Measurements from ENCODE around the gene VAV2.

The VAV2 gene

GRCh38 chr9:133987946-133988665, 4.0 kb downstream of the VAV2 start:
- H3K4me3 ChIP-seq (ENCODE audit: low read depth, low read length), result no peak overlapping the region
- no peak for TF ChIP-seq CTCF (IDR thresholded peaks at IDR 0.05; ENCODE audit: low read depth, low read length)

GRCh38 chr9:133987446-133987788, 4.7 kb downstream of the VAV2 start:
- H3K4me3 ChIP-seq (ENCODE audit: low read depth, low read length), result no peak overlapping the region
- no peak for TF ChIP-seq CTCF (IDR thresholded peaks at IDR 0.05; ENCODE audit: low read depth, low read length)

GRCh38 chr9:133986774-133987445, 5.2 kb downstream of the VAV2 start:
- no peak overlapping the region for H3K4me3 ChIP-seq (ENCODE audit: low read depth, low read length)

GRCh38 chr9:133986061-133986460, 6.1 kb downstream of the VAV2 start:
- TF ChIP-seq CTCF (IDR thresholded peaks at IDR 0.05; ENCODE audit: low read depth, low read length), result no peak

More at GRCh38 chr9:133986774-133987445, 5.2 kb downstream of the VAV2 start:
- TF ChIP-seq CTCF (IDR thresholded peaks at IDR 0.05; ENCODE audit: low read depth, low read length), result no peak

GRCh38 chr9:133982971-133983720, 9.0 kb downstream of the VAV2 start:
- TF ChIP-seq CTCF (IDR thresholded peaks at IDR 0.05; ENCODE audit: low read depth, low read length), result no peak
- no peak overlapping the region for H3K4me3 ChIP-seq (ENCODE audit: low read depth, low read length)

More at GRCh38 chr9:133986061-133986460, 6.1 kb downstream of the VAV2 start:
- no peak overlapping the region for H3K4me3 ChIP-seq (ENCODE audit: low read depth, low read length)

GRCh38 chr9:133981958-133982681, 10.0 kb downstream of the VAV2 start:
- TF ChIP-seq CTCF (IDR thresholded peaks at IDR 0.05; ENCODE audit: low read depth, low read length), result no peak
- H3K4me3 ChIP-seq (ENCODE audit: low read depth, low read length), result no peak overlapping the region
